ENCODE results near the gene JPH2. TPM values are rescaled to one million over a fixed set of nuclear protein-coding genes. Genes with fewer than 3 reads are reported as not detected.

The JPH2 gene
- total and polyA plus RNA-seq, 10 of the 15 experiments (the other 5 are each of a cell fraction or from before 2014, with no cell fraction given): 0.16 TPM; not detected in 9

GRCh38 chr20:44125332-44126127, 61.5 kb downstream of the JPH2 start (continued):
- TF ChIP-seq REST (IDR thresholded peaks at IDR 0.05; ENCODE audit: low read depth, low read length): no peak
- TF ChIP-seq CHD1 (IDR thresholded peaks at IDR 0.05; ENCODE audit: low read depth, low read length): no peak
- no peak for TF ChIP-seq NR2F1 (conservative IDR thresholded peaks at IDR 0.05)
- TF ChIP-seq MXI1 (IDR thresholded peaks at IDR 0.05; ENCODE audit: low read depth, low read length): no peak
- no peak for TF ChIP-seq SMAD5 (IDR thresholded peaks at IDR 0.05; ENCODE audit: low read depth)
- no peak for TF ChIP-seq RUNX3 (IDR thresholded peaks at IDR 0.05; ENCODE audit: low read length)

- Histone ChIP-seq H3K36me3 (ENCODE audit: control insufficient read depth in 2 of 2, insufficient read depth in 2 of 2, low read length in 1 of 2) (no peaks in the 10 kb centered on the region), H3K9ac (ENCODE audit: control insufficient read depth, insufficient read depth, low read length) (no peak overlapping the region), H2AFZ (ENCODE audit: control insufficient read depth, low read depth, low read length) (no peak overlapping the region), H3K4me1 (ENCODE audit: control insufficient read depth, insufficient read depth, low read length) (no peaks in the 10 kb centered on the region), H3K27me3 (replicated peaks in 1 of 2; ENCODE audit: control insufficient read depth in 2 of 2, insufficient read depth in 2 of 2, low read length in 1 of 2) (peaks cover 1 to 3% of the 10 kb centered on the region in 2 experiments; a peak in 3 of 4 replicates), H3K4me2 (ENCODE audit: control insufficient read depth, insufficient read depth) (no peak overlapping the region), H3K4me3 (no peak overlapping the region), H3K27ac (ENCODE audit: control insufficient read depth, insufficient read depth) (no peak overlapping the region), H4K20me1 (ENCODE audit: control insufficient read depth, insufficient read depth) (no peaks in the 10 kb centered on the region), H3K79me2 (ENCODE audit: control insufficient read depth, insufficient read depth, low read length) (no peaks in the 10 kb centered on the region), H3K9me3 (replicated peaks; ENCODE audit: control insufficient read depth, insufficient read depth, low read length) (no peaks in the 10 kb centered on the region)
- 40% methylated on average over 8 of the region's 8 CpGs for WGBS (ENCODE audit: insufficient coverage, insufficient replicate concordance, low lambda C conversion rate, missing lambda C conversion rate)
- POLR2A ChIA-PET: no interaction called here
- CTCF ChIA-PET: interaction anchor here (0.6 kb wide), 1 partner anchor 258 kb away, joined by 4 read pairs; no protein-coding TSS in a partner anchor
- SMC1A ChIA-PET (ENCODE audit: uncharacterized antibody, unreplicated experiment): no interaction called here
- intact Hi-C loops (cut with micrococcal nuclease; ENCODE audit: unreplicated experiment): loop anchor here (5.0 kb wide), 1 partner anchor 53 kb away; no protein-coding TSS in a partner anchor
- in situ Hi-C loops (cut with MboI): no loop called here
- no peak for DNase-seq (ENCODE audit: low read depth, low spot score)
- no peak for FAIRE-seq
- no TSS peak for BruUV-seq (replicated peaks)
- RAD21 ChIA-PET (ENCODE audit: unreplicated experiment): no interaction called here
- no peak for ATAC-seq
- TF ChIP-seq MLLT1 (IDR thresholded peaks at IDR 0.05) (no peak), ELK1 (IDR thresholded peaks at IDR 0.05; ENCODE audit: low read depth, low read length) (no peak), MAX (IDR thresholded peaks at IDR 0.05; ENCODE audit: low read depth, low read length) (no peak), SREBF1 (IDR thresholded peaks at IDR 0.05; ENCODE audit: low read length) (no peak), ASH2L (IDR thresholded peaks at IDR 0.05; ENCODE audit: borderline replicate concordance, low read depth) (no peak), RCOR1 (conservative IDR thresholded peaks at IDR 0.05; ENCODE audit: low read depth, low read length) (no peak), MEF2A (IDR thresholded peaks at IDR 0.05; ENCODE audit: insufficient read depth, low read depth, low read length) (no peak), POLR2A (IDR thresholded peaks at IDR 0.05; ENCODE audit: low read depth, low read length) (no peak)
Observed at GRCh38 chr20:44123874-44124535, 63.0 kb downstream of the JPH2 start.

All from GM12878 (cell line).